T-cell (primary cell): Measurements from ENCODE around the gene CETN3. TPM values are rescaled to one million over a fixed set of nuclear protein-coding genes. Genes with fewer than 3 reads are reported as not detected.

Experiments used
- ATAC-seq, 4 experiments: fragments of 200-7000 bp in 3 of 4; fragments of 150-1000 bp in 1 of 4; cut with Tn5 transposase; replicated peaks in 1 of 4; 1 replicate in 3 of 4; 2 replicates in 1 of 4; pipeline ENCODE4 v1.10.0; 2021; ENCODE audit warnings: moderate library complexity in 3 of 4, mild to moderate bottlenecking in 2 of 4, moderate number of reproducible peaks in 1 of 4
- CTCF ChIA-PET, 2 donors: fragments of 300-600 bp; sonication (Branson Sonifier 250); formaldehyde crosslinking; loops; one replicate each; lab custom pipeline; 2022; ENCODE audit warnings: antibody characterized with exemption in 2 of 2; lab: Charles Lee
- POLR2A ChIA-PET, 2 donors: fragments of 300-600 bp; sonication (Branson Sonifier 250); formaldehyde crosslinking; loops; one replicate each; lab custom pipeline; 2022; ENCODE audit warnings: antibody characterized with exemption in 2 of 2; lab: Charles Lee
- DNase-seq, 35 experiments: peaks; one replicate each; pipeline versions ENCODE4 v3.0.0 to v3.0.0-alpha.2; 2013 to 2023
- H3K27ac ChIP-seq: one replicate; pipeline ENCODE4 v1.5.1; 2013; ENCODE audit warnings: low read length
- H3K27me3 ChIP-seq, 2 experiments: replicated peaks in 1 of 2; 1 replicate in 1 of 2; 2 replicates in 1 of 2; pipeline versions ENCODE4 v1.6.1 to v1.7.0; 2013; ENCODE audit warnings: low read length in 1 of 2, mixed read lengths in 1 of 2; ENCODE audit not compliant: control insufficient read depth in 2 of 2, insufficient read depth in 2 of 2; ENCODE audit errors: extremely low read depth in 1 of 2
- H3K36me3 ChIP-seq, 2 donors: 1 replicate in 1 of 2; 2 replicates in 1 of 2; pipeline versions ENCODE4 v1.6.1 to v1.7.0; 2013; ENCODE audit warnings: low read length in 1 of 2; ENCODE audit not compliant: control insufficient read depth in 2 of 2, insufficient read depth in 1 of 2; ENCODE audit errors: extremely low read depth in 1 of 2
- H3K4me1 ChIP-seq, 2 experiments: 1 replicate in 1 of 2; 2 replicates in 1 of 2; pipeline versions ENCODE4 v1.6.1 to v1.7.0; 2013; ENCODE audit warnings: low read length in 2 of 2, mixed read lengths in 1 of 2; ENCODE audit not compliant: insufficient read depth in 2 of 2, control insufficient read depth in 1 of 2; ENCODE audit errors: extremely low read depth in 1 of 2
- H3K4me3 ChIP-seq, 2 donors: 1 replicate in 1 of 2; 2 replicates in 1 of 2; pipeline versions ENCODE4 v1.5.1 to v1.7.0; 2013; ENCODE audit warnings: mild to moderate bottlenecking in 2 of 2, low read length in 1 of 2, moderate library complexity in 1 of 2; ENCODE audit not compliant: control insufficient read depth in 1 of 2; ENCODE audit errors: extremely low read depth in 1 of 2
- H3K9me3 ChIP-seq: 2 replicates; pipeline ENCODE4 v1.7.0; 2013
- H3K27ac Mint-ChIP-seq, 2 donors: one replicate each; pipeline ENCODE4 v1.8.0; 2020 to 2021; ENCODE audit warnings: mild to moderate bottlenecking in 2 of 2, mixed read lengths in 2 of 2
- H3K27me3 Mint-ChIP-seq, 2 donors: one replicate each; pipeline ENCODE4 v1.8.0; 2021 to 2022; ENCODE audit warnings: mixed read lengths in 2 of 2
- H3K36me3 Mint-ChIP-seq: one replicate; pipeline ENCODE4 v1.8.0; 2021; ENCODE audit warnings: mixed read lengths
- H3K4me1 Mint-ChIP-seq, 3 donors: one replicate each; pipeline ENCODE4 v1.8.0; 2020 to 2022; ENCODE audit warnings: mixed read lengths in 3 of 3, mild to moderate bottlenecking in 1 of 3
- H3K4me3 Mint-ChIP-seq, 3 donors: one replicate each; pipeline ENCODE4 v1.8.0; 2020 to 2022; ENCODE audit warnings: mild to moderate bottlenecking in 3 of 3, mixed read lengths in 3 of 3, moderate library complexity in 3 of 3
- H3K9me3 Mint-ChIP-seq, 3 donors: one replicate each; pipeline ENCODE4 v1.8.0; 2020 to 2022; ENCODE audit warnings: mixed read lengths in 3 of 3
- WGBS: methylation state at CpG from one replicate; pipeline ENCODE4 v1.1.5; 2013; ENCODE audit warnings: missing lambda C conversion rate; ENCODE audit not compliant: insufficient coverage; 5-methylcytosine and 5-hydroxymethylcytosine counted together
- total RNA-seq, 35 experiments: library from RNA in 6 of 35; stranded (reverse) in 6 of 35; fragments of 120-200 nt in 1 of 35; gene quantifications; one replicate each; pipeline versions ENCODE4 v1.2.1 to v1.2.4 and lab custom pipeline; 2013 to 2026

The CETN3 gene
- total RNA-seq, 5 donors from 2014 or later (not counting 1 experiment from before 2014, with no cell fraction given), result 6.9 to 17.6 (median 15.8) TPM

DNA sequence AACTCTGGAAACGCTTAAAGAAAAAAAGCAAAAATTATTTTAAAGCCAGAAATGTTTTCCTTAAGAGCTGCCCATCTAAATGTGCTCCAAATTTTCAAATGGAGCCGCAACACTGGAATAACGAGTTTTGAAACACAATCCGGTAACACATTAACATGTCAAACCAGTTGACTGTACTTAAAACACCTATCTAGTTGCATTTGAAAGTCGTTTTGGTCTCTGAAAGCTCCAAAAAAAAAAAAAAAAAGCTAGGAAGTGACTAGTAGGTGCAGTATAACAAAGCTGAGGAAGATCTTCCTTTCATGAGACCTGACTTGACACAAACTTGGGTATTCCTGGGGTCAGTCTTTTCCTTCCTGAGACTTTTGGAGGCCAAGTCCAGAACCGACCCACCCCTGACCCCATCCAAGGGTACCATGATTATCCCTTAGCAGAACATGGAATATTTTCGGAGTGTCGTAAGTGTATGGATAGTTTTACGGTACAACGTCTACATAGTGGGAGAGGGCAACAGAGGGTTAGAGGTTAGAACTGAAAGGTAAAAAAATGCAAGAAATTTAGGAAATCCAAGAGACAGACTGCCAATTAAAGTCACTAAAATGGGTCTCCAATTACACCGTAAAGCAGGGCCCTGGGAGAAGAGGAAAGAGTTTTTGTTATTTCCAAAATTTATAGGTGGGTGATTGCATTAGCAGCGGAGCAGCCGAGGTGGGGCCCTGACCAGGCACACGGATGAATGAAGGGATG lies 812 bp downstream of the CETN3 start:
- H3K4me3 ChIP-seq, result peak overlapping the region; percentile 97 to 98
- H3K4me3 Mint-ChIP-seq, result no peak overlapping the region
- H3K36me3 Mint-ChIP-seq, result peaks cover 19% of the 10 kb centered on the region
- peaks cover 0 to 3% of the 10 kb centered on the region in 2 donors for H3K36me3 ChIP-seq
- ChIA-PET POLR2A (interaction anchor here (0.6 to 2.1 kb wide), 8 partner anchors 8 to 972 kb away, joined by 3 to 22 read pairs (median 6); no protein-coding TSS in a partner anchor), CTCF (interaction anchor here (0.5 to 2.7 kb wide), 6 partner anchors 18 to 457 kb away, joined by 3 to 32 read pairs (median 3); partner anchors contain the start of gene LYSMD3 (in 1 of the 2))
- H3K27ac Mint-ChIP-seq, result no peak overlapping the region
- DNase-seq (no peak), ATAC-seq (no peak)
- peaks cover 18 to 22% (median 19%) of the 10 kb centered on the region in 3 donors for H3K4me1 Mint-ChIP-seq
- no peaks in the 10 kb centered on the region for H3K9me3 ChIP-seq
- H3K27me3 ChIP-seq, result no peaks in the 10 kb centered on the region
- no peaks in the 10 kb centered on the region for H3K27me3 Mint-ChIP-seq
- H3K4me1 ChIP-seq, result peaks cover 7 to 14% of the 10 kb centered on the region in 2 experiments
- 22% methylated on average over 7 of the region's 14 CpGs for WGBS
- peak overlapping the region; percentile 95 for H3K27ac ChIP-seq
- H3K9me3 Mint-ChIP-seq, result no peaks in the 10 kb centered on the region

DNA sequence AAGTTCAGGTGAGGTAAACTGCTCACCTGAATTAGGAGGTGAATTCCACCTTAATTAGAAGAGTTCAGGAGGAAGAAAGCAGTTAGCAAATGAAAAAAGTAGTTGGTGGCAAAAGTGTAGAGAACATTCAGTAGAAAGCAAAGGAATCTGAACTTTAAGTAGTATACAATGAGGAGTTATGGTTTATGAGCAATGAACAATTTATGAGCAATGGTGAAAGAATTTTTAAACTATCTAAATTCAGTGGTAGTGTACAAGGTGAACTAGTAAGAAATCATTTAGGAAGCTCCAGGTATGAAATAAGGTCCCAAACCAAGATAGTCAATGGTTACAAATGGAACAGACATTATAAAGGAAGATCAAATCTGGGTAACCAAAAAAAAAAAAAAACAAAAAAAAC lies 3.1 kb downstream of the CETN3 start:
- Mint-ChIP-seq H3K4me3 (no peak overlapping the region), H3K27me3 (no peaks in the 10 kb centered on the region), H3K4me1 (peaks cover 22 to 31% (median 23%) of the 10 kb centered on the region in 3 donors), H3K9me3 (no peaks in the 10 kb centered on the region), H3K27ac (no peak overlapping the region), H3K36me3 (peaks cover 29% of the 10 kb centered on the region)
- CTCF ChIA-PET, result interaction anchor here in 1 of 2 donors (0.6 kb wide), 1 partner anchor 16 kb away, joined by 3 read pairs; no protein-coding TSS in a partner anchor
- ATAC-seq (no peak), DNase-seq (no peak)
- Histone ChIP-seq H3K4me1 (peaks cover 7 to 14% of the 10 kb centered on the region in 2 experiments), H3K9me3 (no peaks in the 10 kb centered on the region), H3K27me3 (no peaks in the 10 kb centered on the region), H3K27ac (no peak overlapping the region), H3K36me3 (peaks cover 0 to 6% of the 10 kb centered on the region in 2 donors), H3K4me3 (no peak overlapping the region)
- POLR2A ChIA-PET, result interaction anchor here (0.6 to 0.7 kb wide), 3 partner anchors 217 to 993 kb away, joined by 3 to 6 read pairs (median 6); no protein-coding TSS in a partner anchor

DNA sequence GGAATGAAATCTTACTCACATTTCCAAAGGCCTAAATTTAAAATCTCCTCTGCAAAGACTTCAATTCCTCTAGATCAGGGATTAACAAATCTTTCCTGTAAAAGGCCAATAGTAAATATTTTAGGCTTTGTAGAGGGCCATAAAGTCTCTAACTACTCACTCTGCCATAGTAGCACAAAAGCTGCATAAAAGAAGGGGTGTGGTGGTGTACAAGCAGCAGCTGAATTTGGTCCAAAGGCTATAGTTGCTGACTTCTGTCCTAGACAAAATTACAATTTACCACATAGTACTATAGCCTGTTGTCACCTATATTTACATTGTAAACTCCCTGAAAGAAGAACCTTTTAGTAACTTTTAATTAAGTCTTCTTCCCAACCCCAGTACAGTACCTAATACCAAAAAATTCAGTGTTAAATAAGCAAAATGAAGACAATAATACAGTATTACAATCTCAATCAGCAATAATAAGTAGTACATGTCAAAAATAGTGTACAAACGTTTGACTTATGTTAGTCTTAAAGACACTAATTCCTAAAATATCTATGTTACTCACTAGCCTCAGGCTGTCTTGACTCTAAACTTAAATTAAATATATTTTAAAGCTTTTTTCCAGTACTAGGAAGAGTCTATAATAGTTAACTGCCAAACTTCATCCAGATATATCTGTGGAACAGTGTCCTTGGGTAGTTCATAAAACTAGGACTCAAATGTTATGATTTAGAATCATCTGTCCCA lies 6.9 kb downstream of the CETN3 start:
- Histone ChIP-seq H3K27me3 (no peaks in the 10 kb centered on the region), H3K36me3 (peaks cover 0 to 16% of the 10 kb centered on the region in 2 donors), H3K27ac (no peak overlapping the region), H3K4me1 (no peaks in the 10 kb centered on the region), H3K9me3 (no peaks in the 10 kb centered on the region), H3K4me3 (no peak overlapping the region)
- no peaks in the 10 kb centered on the region for H3K9me3 Mint-ChIP-seq
- no peak overlapping the region for H3K4me3 Mint-ChIP-seq
- ATAC-seq, result no peak
- DNase-seq, result no peak
- peaks cover 25 to 39% (median 31%) of the 10 kb centered on the region in 3 donors for H3K4me1 Mint-ChIP-seq
- peaks cover 47% of the 10 kb centered on the region for H3K36me3 Mint-ChIP-seq
- CTCF ChIA-PET, result no interaction called here
- no peak overlapping the region for H3K27ac Mint-ChIP-seq
- no peaks in the 10 kb centered on the region for H3K27me3 Mint-ChIP-seq
- POLR2A ChIA-PET, result no interaction called here
- no CpG with 5 or more reads among the region's 1 CpG for WGBS

GRCh38 chr5:90399251-90399650 lies 10.3 kb downstream of the CETN3 start:
- Mint-ChIP-seq H3K36me3 (peaks cover 33% of the 10 kb centered on the region), H3K9me3 (no peaks in the 10 kb centered on the region), H3K27ac (no peak overlapping the region), H3K4me1 (peaks cover 8 to 17% (median 12%) of the 10 kb centered on the region in 3 donors), H3K4me3 (no peak overlapping the region), H3K27me3 (no peaks in the 10 kb centered on the region)
- DNase-seq, result no peak
- WGBS, result 100% methylated on average over 3 of the region's 4 CpGs
- no peak for ATAC-seq
- POLR2A ChIA-PET, result interaction anchor here in 1 of 2 donors (0.5 kb wide), 1 partner anchor 11 kb away, joined by 3 read pairs; no protein-coding TSS in a partner anchor
- H3K9me3 ChIP-seq, result no peaks in the 10 kb centered on the region
- H3K27ac ChIP-seq, result no peak overlapping the region
- no peaks in the 10 kb centered on the region for H3K27me3 ChIP-seq
- H3K4me1 ChIP-seq, result no peaks in the 10 kb centered on the region
- H3K4me3 ChIP-seq, result no peak overlapping the region
- CTCF ChIA-PET, result no interaction called here
- H3K36me3 ChIP-seq, result peaks cover 0 to 17% of the 10 kb centered on the region in 2 donors

DNA sequence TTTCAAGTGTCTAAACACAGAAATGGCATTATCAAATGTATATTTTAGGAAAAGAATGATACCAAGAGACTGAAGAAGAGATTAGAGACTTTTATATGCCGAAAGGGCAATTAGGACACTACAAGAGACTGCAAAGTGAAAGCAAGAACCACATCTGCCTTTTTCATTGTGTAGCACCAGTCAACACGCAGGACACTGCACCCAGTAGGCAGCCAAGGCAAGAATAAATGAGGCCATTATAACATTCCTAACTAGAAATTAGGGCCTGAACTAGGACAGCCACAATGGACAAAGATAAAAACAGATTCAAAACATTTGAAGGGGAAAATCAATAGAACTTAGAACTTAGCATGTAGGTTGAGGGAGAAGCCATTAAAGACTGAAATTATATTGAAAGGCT lies 10.8 kb downstream of the CETN3 start:
- WGBS, result no CpG with 5 or more reads among the region's 2 CpGs
- Mint-ChIP-seq H3K27ac (no peak overlapping the region), H3K4me1 (peaks cover 8 to 17% (median 12%) of the 10 kb centered on the region in 3 donors), H3K36me3 (peaks cover 33% of the 10 kb centered on the region), H3K27me3 (no peaks in the 10 kb centered on the region), H3K9me3 (no peaks in the 10 kb centered on the region), H3K4me3 (no peak overlapping the region)
- Histone ChIP-seq H3K27ac (no peak overlapping the region), H3K36me3 (peaks cover 0 to 17% of the 10 kb centered on the region in 2 donors), H3K9me3 (no peaks in the 10 kb centered on the region), H3K4me1 (no peaks in the 10 kb centered on the region), H3K4me3 (no peak overlapping the region), H3K27me3 (no peaks in the 10 kb centered on the region)
- POLR2A ChIA-PET, result interaction anchor here in 1 of 2 donors (0.5 kb wide), 1 partner anchor 11 kb away, joined by 3 read pairs; no protein-coding TSS in a partner anchor
- CTCF ChIA-PET, result no interaction called here
- no peak for ATAC-seq
- DNase-seq, result no peak

- H3K9me3 Mint-ChIP-seq, result no peaks in the 10 kb centered on the region
- Histone ChIP-seq H3K36me3 (peaks cover 0 to 17% of the 10 kb centered on the region in 2 donors), H3K4me1 (no peaks in the 10 kb centered on the region), H3K27ac (no peak overlapping the region), H3K27me3 (no peaks in the 10 kb centered on the region), H3K4me3 (no peak overlapping the region), H3K9me3 (no peaks in the 10 kb centered on the region)
- peaks cover 37% of the 10 kb centered on the region for H3K36me3 Mint-ChIP-seq
- no peak overlapping the region for H3K4me3 Mint-ChIP-seq
- DNase-seq (no peak), ATAC-seq (no peak)
- H3K27ac Mint-ChIP-seq, result no peak overlapping the region
- H3K4me1 Mint-ChIP-seq, result peaks cover 9 to 21% (median 15%) of the 10 kb centered on the region in 3 donors
- no CpG with 5 or more reads among the region's 2 CpGs for WGBS
- no peaks in the 10 kb centered on the region for H3K27me3 Mint-ChIP-seq
- POLR2A ChIA-PET, result no interaction called here
- CTCF ChIA-PET, result no interaction called here
Observed at GRCh38 chr5:90395005-90395404, 14.6 kb downstream of the CETN3 start.
